T-helper 1 cell treated with Interleukin-12 subunit alpha and Interleukin-12 subunit beta and Interleukin-4 antibody, amounts not matched to agents 30 μg/mL and 1 μg/mL, for 36 hours (primary cell): ENCODE measurements around the gene NFIA.

Source experiments
- H3K27ac Mint-ChIP-seq: one replicate; pipeline ENCODE4 v1.8.0; 2021; ENCODE audit warnings: mild to moderate bottlenecking, mixed read lengths
- H3K27me3 Mint-ChIP-seq: one replicate; pipeline ENCODE4 v1.8.0; 2021; ENCODE audit warnings: low read depth, mixed read lengths
- H3K36me3 Mint-ChIP-seq: one replicate; pipeline ENCODE4 v1.8.0; 2021; ENCODE audit warnings: low read depth, mixed read lengths
- H3K4me1 Mint-ChIP-seq: one replicate; pipeline ENCODE4 v1.8.0; 2021; ENCODE audit warnings: low read depth, mixed read lengths
- H3K4me3 Mint-ChIP-seq: one replicate; pipeline ENCODE4 v1.8.0; 2021; ENCODE audit warnings: mild to moderate bottlenecking, moderate library complexity, mixed read lengths
- H3K9me3 Mint-ChIP-seq: one replicate; pipeline ENCODE4 v1.8.0; 2021; ENCODE audit warnings: mixed read lengths

The NFIA gene

DNA sequence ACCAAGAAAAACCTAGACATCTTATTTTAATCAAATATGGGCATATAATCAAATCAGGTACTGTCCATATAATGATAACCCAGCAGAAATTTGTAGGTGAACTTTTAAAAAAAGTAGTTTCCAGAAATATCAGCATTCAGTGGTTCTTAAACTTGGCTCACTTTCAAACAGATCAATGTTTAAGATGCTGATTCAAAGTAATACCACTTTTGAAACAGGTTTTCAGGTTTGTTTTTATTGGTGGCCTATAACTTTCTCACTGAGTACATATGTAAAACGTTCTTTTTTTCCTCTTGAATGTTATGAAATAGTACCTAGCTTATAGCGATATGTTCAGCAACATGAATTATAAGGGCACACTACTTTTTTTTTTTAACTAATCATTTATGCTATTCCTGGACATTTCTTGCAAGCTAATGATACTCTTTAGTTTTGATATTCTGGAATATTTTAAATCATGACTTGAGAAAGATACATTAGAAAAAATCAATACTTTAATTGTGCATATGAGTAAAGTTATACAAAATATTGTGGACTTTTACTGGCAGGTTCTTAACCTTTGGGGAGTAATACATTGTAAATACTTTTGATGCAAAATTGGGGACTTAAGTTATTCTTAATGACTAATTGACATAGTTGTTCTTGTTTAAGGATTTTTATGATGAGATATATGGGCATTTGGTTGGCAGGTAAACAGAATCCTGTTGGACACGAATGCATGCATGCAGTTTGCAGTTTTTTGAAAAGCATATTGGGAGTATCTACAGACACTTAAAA, 3.0 kb downstream of the NFIA start:
- H3K4me3 Mint-ChIP-seq, result no peak overlapping the region
- H3K27me3 Mint-ChIP-seq, result peaks cover 81% of the 10 kb centered on the region
- H3K9me3 Mint-ChIP-seq, result no peaks in the 10 kb centered on the region

GRCh38 chr1:61085983-61086644, 3.8 kb downstream of the NFIA start:
- H3K27ac Mint-ChIP-seq, result no peak overlapping the region
- peaks cover 81% of the 10 kb centered on the region for H3K27me3 Mint-ChIP-seq
- peaks cover 3% of the 10 kb centered on the region for H3K36me3 Mint-ChIP-seq
- no peak overlapping the region for H3K4me3 Mint-ChIP-seq
- H3K4me1 Mint-ChIP-seq, result peaks cover 8% of the 10 kb centered on the region
- no peaks in the 10 kb centered on the region for H3K9me3 Mint-ChIP-seq

More for the DNA sequence above, 3.0 kb downstream of the NFIA start:
- H3K27ac Mint-ChIP-seq, result no peak overlapping the region
- H3K36me3 Mint-ChIP-seq, result peaks cover 5% of the 10 kb centered on the region
- peaks cover 12% of the 10 kb centered on the region for H3K4me1 Mint-ChIP-seq

GRCh38 chr1:61087571-61087970, 5.2 kb downstream of the NFIA start:
- Mint-ChIP-seq H3K36me3 (peaks cover under 1% of the 10 kb centered on the region), H3K27me3 (peaks cover 78% of the 10 kb centered on the region)

DNA sequence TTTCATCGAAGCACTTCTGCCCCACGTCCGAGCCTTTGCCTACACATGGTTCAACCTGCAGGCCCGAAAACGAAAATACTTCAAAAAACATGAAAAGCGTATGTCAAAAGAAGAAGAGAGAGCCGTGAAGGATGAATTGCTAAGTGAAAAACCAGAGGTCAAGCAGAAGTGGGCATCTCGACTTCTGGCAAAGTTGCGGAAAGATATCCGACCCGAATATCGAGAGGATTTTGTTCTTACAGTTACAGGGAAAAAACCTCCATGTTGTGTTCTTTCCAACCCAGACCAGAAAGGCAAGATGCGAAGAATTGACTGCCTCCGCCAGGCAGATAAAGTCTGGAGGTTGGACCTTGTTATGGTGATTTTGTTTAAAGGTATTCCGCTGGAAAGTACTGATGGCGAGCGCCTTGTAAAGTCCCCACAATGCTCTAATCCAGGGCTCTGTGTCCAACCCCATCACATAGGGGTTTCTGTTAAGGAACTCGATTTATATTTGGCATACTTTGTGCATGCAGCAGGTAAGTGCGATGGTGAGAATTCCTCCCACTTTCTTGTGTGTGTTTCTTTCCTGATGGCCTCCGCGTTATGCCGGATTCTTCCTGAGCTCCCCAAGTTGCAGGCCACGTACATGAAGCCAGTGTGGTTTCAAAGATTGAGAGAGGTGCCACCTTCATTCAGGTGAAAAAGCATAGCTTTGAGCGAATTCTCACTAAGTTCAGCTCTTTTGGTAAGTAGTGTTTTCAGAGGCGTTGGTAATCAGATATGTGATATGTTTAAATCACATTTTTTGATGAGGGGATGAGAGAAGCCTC, 6.0 kb downstream of the NFIA start:
- Mint-ChIP-seq H3K27ac (no peak overlapping the region), H3K9me3 (no peaks in the 10 kb centered on the region), H3K36me3 (no peaks in the 10 kb centered on the region), H3K27me3 (peaks cover 75% of the 10 kb centered on the region), H3K4me3 (no peak overlapping the region), H3K4me1 (peaks cover 3% of the 10 kb centered on the region)

More at GRCh38 chr1:61087571-61087970, 5.2 kb downstream of the NFIA start:
- Mint-ChIP-seq H3K4me3 (no peak overlapping the region), H3K9me3 (no peaks in the 10 kb centered on the region), H3K4me1 (peaks cover 4% of the 10 kb centered on the region), H3K27ac (no peak overlapping the region)

DNA sequence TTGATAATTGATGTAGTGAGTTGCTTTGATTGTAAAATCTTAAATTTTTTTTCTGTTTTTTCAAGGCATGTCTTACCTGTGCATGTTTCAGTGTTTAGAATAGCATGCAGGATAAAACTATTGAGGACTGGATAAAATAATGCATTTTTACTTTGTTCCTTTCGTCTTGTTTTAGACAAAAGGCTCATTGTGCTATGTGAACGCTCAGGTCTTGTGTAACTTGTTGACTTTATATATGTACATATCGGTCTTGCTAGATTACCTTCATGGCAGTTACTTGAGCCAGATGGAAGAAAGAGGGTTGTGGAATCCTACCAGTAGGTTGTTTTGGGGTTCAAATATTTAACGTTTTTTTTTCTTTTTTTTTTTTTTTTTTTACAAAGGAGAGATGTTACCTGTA, 7.0 kb downstream of the NFIA start:
- no peaks in the 10 kb centered on the region for H3K9me3 Mint-ChIP-seq

GRCh38 chr1:61089741-61090140, 7.4 kb downstream of the NFIA start:
- Mint-ChIP-seq H3K27me3 (peaks cover 75% of the 10 kb centered on the region), H3K9me3 (no peaks in the 10 kb centered on the region), H3K4me3 (no peak overlapping the region), H3K4me1 (no peaks in the 10 kb centered on the region), H3K36me3 (no peaks in the 10 kb centered on the region), H3K27ac (no peak overlapping the region)

More for the DNA sequence above, 7.0 kb downstream of the NFIA start:
- peaks cover 76% of the 10 kb centered on the region for H3K27me3 Mint-ChIP-seq
- no peaks in the 10 kb centered on the region for H3K36me3 Mint-ChIP-seq
- no peaks in the 10 kb centered on the region for H3K4me1 Mint-ChIP-seq
- no peak overlapping the region for H3K27ac Mint-ChIP-seq
- H3K4me3 Mint-ChIP-seq, result no peak overlapping the region

GRCh38 chr1:61090546-61091202, 8.3 kb downstream of the NFIA start:
- H3K4me1 Mint-ChIP-seq, result no peaks in the 10 kb centered on the region
- no peak overlapping the region for H3K4me3 Mint-ChIP-seq
- H3K27me3 Mint-ChIP-seq, result peaks cover 72% of the 10 kb centered on the region
- H3K9me3 Mint-ChIP-seq, result no peaks in the 10 kb centered on the region
- H3K36me3 Mint-ChIP-seq, result no peaks in the 10 kb centered on the region
- no peak overlapping the region for H3K27ac Mint-ChIP-seq

DNA sequence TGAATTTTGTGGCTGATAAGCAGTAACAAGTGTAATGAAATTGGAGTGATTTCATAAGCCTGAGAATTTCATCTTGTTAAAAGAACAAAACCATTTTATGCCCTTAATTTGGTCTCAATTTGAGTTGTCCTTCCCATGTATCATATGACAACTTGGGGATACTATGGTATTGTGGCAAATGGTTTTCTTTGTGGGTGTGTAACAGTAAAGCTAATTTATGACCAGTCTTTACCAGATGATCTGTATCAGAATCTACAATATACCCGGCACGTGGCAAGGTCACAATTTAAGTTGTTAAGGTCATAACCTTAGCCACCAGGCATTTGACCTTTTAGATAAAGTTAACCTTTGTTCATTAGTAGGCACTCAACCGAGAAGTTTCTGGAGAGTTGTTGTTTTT, 9.1 kb downstream of the NFIA start:
- no peaks in the 10 kb centered on the region for H3K4me1 Mint-ChIP-seq
- H3K36me3 Mint-ChIP-seq, result no peaks in the 10 kb centered on the region

DNA sequence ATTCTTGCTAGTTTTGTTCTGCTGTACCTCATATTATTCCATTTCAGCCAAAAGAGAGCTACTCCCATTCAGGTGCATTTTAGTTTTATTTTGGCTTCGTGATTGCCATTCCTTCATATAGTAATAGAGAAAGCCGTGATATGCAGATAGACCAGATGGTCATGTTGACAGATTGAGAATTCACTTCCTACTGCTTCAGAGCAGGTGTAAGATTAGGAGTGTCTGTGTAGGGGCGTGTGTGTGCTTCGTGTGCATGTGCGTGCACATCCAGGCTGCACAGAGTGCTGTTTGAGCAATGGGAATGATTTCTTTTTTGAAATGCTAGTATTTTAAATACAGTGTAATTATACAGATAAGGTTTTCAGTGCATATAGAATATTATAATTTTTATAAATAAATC, 10.3 kb downstream of the NFIA start:
- Mint-ChIP-seq H3K9me3 (no peaks in the 10 kb centered on the region), H3K4me1 (no peaks in the 10 kb centered on the region), H3K36me3 (no peaks in the 10 kb centered on the region), H3K4me3 (no peak overlapping the region), H3K27me3 (peaks cover 62% of the 10 kb centered on the region), H3K27ac (no peak overlapping the region)

More for the DNA sequence above, 9.1 kb downstream of the NFIA start:
- Mint-ChIP-seq H3K27ac (no peak overlapping the region), H3K4me3 (no peak overlapping the region), H3K9me3 (no peaks in the 10 kb centered on the region), H3K27me3 (peaks cover 65% of the 10 kb centered on the region)

GRCh38 chr1:61093525-61094137, 11.3 kb downstream of the NFIA start:
- H3K36me3 Mint-ChIP-seq, result no peaks in the 10 kb centered on the region
- no peaks in the 10 kb centered on the region for H3K4me1 Mint-ChIP-seq
- H3K9me3 Mint-ChIP-seq, result no peaks in the 10 kb centered on the region
- H3K4me3 Mint-ChIP-seq, result no peak overlapping the region
- H3K27me3 Mint-ChIP-seq, result peaks cover 56% of the 10 kb centered on the region
- no peak overlapping the region for H3K27ac Mint-ChIP-seq

- Mint-ChIP-seq H3K9me3 (no peaks in the 10 kb centered on the region), H3K27ac (no peak overlapping the region), H3K27me3 (peaks cover 52% of the 10 kb centered on the region), H3K4me3 (no peak overlapping the region), H3K36me3 (no peaks in the 10 kb centered on the region), H3K4me1 (no peaks in the 10 kb centered on the region)
Observed at GRCh38 chr1:61094677-61095469, 12.5 kb downstream of the NFIA start.

- no peak overlapping the region for H3K27ac Mint-ChIP-seq
- no peaks in the 10 kb centered on the region for H3K9me3 Mint-ChIP-seq
- peaks cover 49% of the 10 kb centered on the region for H3K27me3 Mint-ChIP-seq
- H3K4me1 Mint-ChIP-seq, result no peaks in the 10 kb centered on the region
- no peaks in the 10 kb centered on the region for H3K36me3 Mint-ChIP-seq
- no peak overlapping the region for H3K4me3 Mint-ChIP-seq
Observed at GRCh38 chr1:61095470-61095812, 13.1 kb downstream of the NFIA start.

DNA sequence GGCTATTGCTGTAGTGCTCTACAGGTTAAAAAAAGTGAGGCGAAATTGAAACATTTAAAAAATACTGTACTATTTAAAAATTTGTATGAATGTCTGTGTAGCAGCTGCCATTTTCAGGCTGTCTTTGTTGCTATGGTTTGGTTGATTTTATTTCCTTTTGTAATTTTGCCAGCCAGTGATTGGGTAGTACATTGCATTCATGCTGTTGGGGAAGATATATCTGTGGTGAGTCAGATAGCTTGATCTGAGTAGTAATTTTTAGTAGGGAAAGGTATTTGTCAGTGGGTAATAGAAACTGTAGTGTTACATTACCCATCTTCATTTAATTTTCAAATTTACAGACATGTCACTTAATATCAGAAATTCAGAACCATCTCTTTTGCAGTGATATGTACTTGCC, 15.0 kb downstream of the NFIA start:
- H3K27me3 Mint-ChIP-seq, result peaks cover 35% of the 10 kb centered on the region
- no peak overlapping the region for H3K4me3 Mint-ChIP-seq

More for the DNA sequence above, 15.0 kb downstream of the NFIA start:
- Mint-ChIP-seq H3K4me1 (no peaks in the 10 kb centered on the region), H3K27ac (no peak overlapping the region), H3K9me3 (no peaks in the 10 kb centered on the region), H3K36me3 (no peaks in the 10 kb centered on the region)
